Measurements from ENCODE around the gene PLEKHG2.

PLEKHG2 gene

GRCh38 chr19:39424934-39425333 is 12.5 kb downstream of the PLEKHG2 start:
- Histone ChIP-seq H3K9ac (ENCODE audit: low read length) (no peak overlapping the region), H3K27ac (ENCODE audit: low read length) (no peak overlapping the region), H4K20me1 (ENCODE audit: insufficient read depth, low read length) (no peaks in the 10 kb centered on the region), H2AFZ (ENCODE audit: low read length) (no peak overlapping the region), H3F3A (ENCODE audit: insufficient read depth, low read length) (no peaks in the 10 kb centered on the region), H3K79me2 (ENCODE audit: low read length) (no peaks in the 10 kb centered on the region), H3K27me3 (replicated peaks; ENCODE audit: insufficient read depth, low read length) (peaks cover 4% of the 10 kb centered on the region; the same call in 1 of the 2 replicates), H3K9me3 (replicated peaks; ENCODE audit: insufficient read depth, low read length) (no peaks in the 10 kb centered on the region), H3K4me1 (ENCODE audit: low read length) (no peaks in the 10 kb centered on the region), H3K9me2 (replicated peaks; ENCODE audit: insufficient read depth, low read length) (no peaks in the 10 kb centered on the region), H3K4me3 (ENCODE audit: low read length) (no peak overlapping the region), H3K4me2 (ENCODE audit: low read depth, low read length) (no peak overlapping the region), H3K36me3 (replicated peaks; ENCODE audit: insufficient read depth, low read length) (no peaks in the 10 kb centered on the region)
- TF ChIP-seq EZH2phosphoT487 (IDR thresholded peaks at IDR 0.05; ENCODE audit: low read length) (no peak), EZH2 (optimal IDR thresholded peaks at IDR 0.05; ENCODE audit: low read depth, low read length) (no peak), CTCF (IDR thresholded peaks at IDR 0.05; ENCODE audit: low read length) (no peak)
- DNase-seq: no peak

DNA sequence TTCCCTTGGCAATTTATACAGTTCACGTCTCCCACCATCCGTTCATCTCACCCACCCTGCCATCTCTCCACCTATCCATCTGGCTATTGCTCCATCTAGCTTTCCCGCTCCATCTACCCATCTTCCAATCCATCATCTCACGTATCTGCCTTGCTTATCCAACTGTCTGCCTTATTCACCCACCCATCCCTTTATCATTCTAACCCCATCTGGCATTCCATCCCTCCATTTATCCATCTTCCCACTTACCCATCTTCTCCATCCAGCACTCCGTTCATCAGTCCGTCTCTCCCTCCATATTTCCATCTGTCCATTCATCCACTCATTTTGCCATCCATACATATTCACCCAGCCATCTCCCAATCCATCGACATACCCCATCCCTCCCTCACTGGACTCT is 13.3 kb downstream of the PLEKHG2 start:
- Histone ChIP-seq H3K27ac (ENCODE audit: low read length) (no peak overlapping the region), H3K79me2 (ENCODE audit: low read length) (no peaks in the 10 kb centered on the region), H4K20me1 (ENCODE audit: insufficient read depth, low read length) (no peaks in the 10 kb centered on the region), H3F3A (ENCODE audit: insufficient read depth, low read length) (peaks cover 5% of the 10 kb centered on the region), H3K9me3 (replicated peaks; ENCODE audit: insufficient read depth, low read length) (no peaks in the 10 kb centered on the region), H2AFZ (ENCODE audit: low read length) (no peak overlapping the region), H3K4me3 (ENCODE audit: low read length) (no peak overlapping the region), H3K9ac (ENCODE audit: low read length) (no peak overlapping the region), H3K9me2 (replicated peaks; ENCODE audit: insufficient read depth, low read length) (no peaks in the 10 kb centered on the region), H3K4me1 (ENCODE audit: low read length) (peaks cover 4% of the 10 kb centered on the region; the same call in 1 of the 2 replicates), H3K36me3 (replicated peaks; ENCODE audit: insufficient read depth, low read length) (no peaks in the 10 kb centered on the region), H3K4me2 (ENCODE audit: low read depth, low read length) (no peak overlapping the region), H3K27me3 (replicated peaks; ENCODE audit: insufficient read depth, low read length) (peaks cover 4% of the 10 kb centered on the region; the same call in 1 of the 2 replicates)
- TF ChIP-seq EZH2phosphoT487 (IDR thresholded peaks at IDR 0.05; ENCODE audit: low read length) (no peak), CTCF (IDR thresholded peaks at IDR 0.05; ENCODE audit: low read length) (no peak), EZH2 (optimal IDR thresholded peaks at IDR 0.05; ENCODE audit: low read depth, low read length) (no peak)
- no peak for DNase-seq

DNA sequence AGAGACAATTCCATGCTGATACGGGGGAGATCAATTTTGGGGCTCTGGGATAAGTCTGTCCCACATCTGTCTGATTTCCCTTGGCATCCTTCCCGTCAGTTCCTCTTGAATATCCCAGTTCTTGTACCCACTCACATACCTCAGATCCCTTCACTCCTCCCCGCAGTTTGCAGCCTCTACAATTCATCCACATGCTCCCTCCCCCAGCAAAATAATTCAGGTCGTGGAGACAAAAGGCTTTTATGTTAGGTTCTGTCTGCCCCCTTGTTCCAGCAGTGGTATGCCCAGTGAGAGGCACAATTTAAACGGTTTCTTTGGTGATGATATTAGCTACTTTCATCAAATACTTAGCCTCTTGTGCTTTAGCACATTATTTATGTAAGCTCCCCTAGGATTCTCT is 13.7 kb downstream of the PLEKHG2 start:
- no peaks in the 10 kb centered on the region for H3K9me3 ChIP-seq (replicated peaks; ENCODE audit: insufficient read depth, low read length)
- TF ChIP-seq EZH2phosphoT487 (IDR thresholded peaks at IDR 0.05; ENCODE audit: low read length) (no peak), EZH2 (optimal IDR thresholded peaks at IDR 0.05; ENCODE audit: low read depth, low read length) (no peak), CTCF (IDR thresholded peaks at IDR 0.05; ENCODE audit: low read length) (no peak)
- peaks cover 9% of the 10 kb centered on the region for H3F3A ChIP-seq (ENCODE audit: insufficient read depth, low read length)
- no peak for DNase-seq
- H3K36me3 ChIP-seq (replicated peaks; ENCODE audit: insufficient read depth, low read length): no peaks in the 10 kb centered on the region
- H3K4me3 ChIP-seq (ENCODE audit: low read length): no peak overlapping the region
- no peaks in the 10 kb centered on the region for H4K20me1 ChIP-seq (ENCODE audit: insufficient read depth, low read length)
- H3K27ac ChIP-seq (ENCODE audit: low read length): no peak overlapping the region
- H3K4me2 ChIP-seq (ENCODE audit: low read depth, low read length): no peak overlapping the region
- H3K79me2 ChIP-seq (ENCODE audit: low read length): no peaks in the 10 kb centered on the region
- peaks cover 4% of the 10 kb centered on the region; the same call in 1 of the 2 replicates for H3K27me3 ChIP-seq (replicated peaks; ENCODE audit: insufficient read depth, low read length)
- H3K9me2 ChIP-seq (replicated peaks; ENCODE audit: insufficient read depth, low read length): no peaks in the 10 kb centered on the region
- no peak overlapping the region for H3K9ac ChIP-seq (ENCODE audit: low read length)
- H3K4me1 ChIP-seq (ENCODE audit: low read length): peaks cover 8% of the 10 kb centered on the region
- no peak overlapping the region for H2AFZ ChIP-seq (ENCODE audit: low read length)
